Astrocyte (in vitro differentiated cells and primary cell): ENCODE results near the gene MDM2. TPM values are rescaled to one million over a fixed set of nuclear protein-coding genes. Genes with fewer than 3 reads are reported as not detected.

ENCODE experiments used
- DNase-seq: peaks from one replicate; pipeline ENCODE4 v3.0.0-alpha.2; 2010; ENCODE audit warnings: low read depth
- FAIRE-seq: peaks from 2 replicates; lab custom pipeline; 2011; peaks lifted over from hg19 to GRCh38; lab: Jason Lieb, UNC
- H2AFZ ChIP-seq: 2 replicates; pipeline ENCODE4 v1.6.0; 2012; ENCODE audit warnings: low read depth, low read length, inconsistent platforms
- H3K27ac ChIP-seq: 2 replicates; pipeline ENCODE4 v1.5.1; 2011; ENCODE audit warnings: low read depth, low read length, inconsistent platforms
- H3K27me3 ChIP-seq: 2 replicates; pipeline ENCODE4 v1.6.0; 2011; ENCODE audit warnings: low read length, inconsistent platforms; ENCODE audit not compliant: insufficient read depth
- H3K36me3 ChIP-seq: 2 replicates; pipeline ENCODE4 v1.5.1; 2011; ENCODE audit warnings: low read length, inconsistent platforms; ENCODE audit not compliant: insufficient read depth
- H3K4me1 ChIP-seq: 2 replicates; pipeline ENCODE4 v1.5.1; 2011; ENCODE audit warnings: low read length, inconsistent platforms; ENCODE audit not compliant: insufficient read depth
- H3K4me2 ChIP-seq: 2 replicates; pipeline ENCODE4 v1.6.0; 2012; ENCODE audit warnings: low read length, inconsistent platforms
- H3K4me3 ChIP-seq: 2 replicates; pipeline ENCODE4 v1.5.1; 2011; ENCODE audit warnings: low read depth, mild to moderate bottlenecking, low read length, inconsistent platforms; ENCODE audit not compliant: insufficient read depth
- H3K79me2 ChIP-seq: 2 replicates; pipeline ENCODE4 v1.6.0; 2012; ENCODE audit warnings: mild to moderate bottlenecking, low read length, inconsistent platforms; ENCODE audit not compliant: insufficient read depth
- H3K9ac ChIP-seq: 2 replicates; pipeline ENCODE4 v1.6.0; 2012; ENCODE audit warnings: mild to moderate bottlenecking, low read length, inconsistent platforms
- H3K9me3 ChIP-seq: 2 replicates; pipeline ENCODE4 v1.5.1; 2012; ENCODE audit warnings: low read depth, mild to moderate bottlenecking, low read length, inconsistent platforms; ENCODE audit not compliant: insufficient read depth
- H4K20me1 ChIP-seq: 2 replicates; pipeline ENCODE4 v1.6.0; 2012; ENCODE audit warnings: low read length, inconsistent platforms; ENCODE audit not compliant: insufficient read depth
- H3K27ac Mint-ChIP-seq: one replicate; pipeline ENCODE4 v1.8.0; 2021; ENCODE audit warnings: mild to moderate bottlenecking, mixed read lengths; ENCODE audit not compliant: unreplicated experiment
- H3K27me3 Mint-ChIP-seq: one replicate; pipeline ENCODE4 v1.8.0; 2021; ENCODE audit warnings: low read depth, mixed read lengths; ENCODE audit not compliant: unreplicated experiment
- H3K36me3 Mint-ChIP-seq: one replicate; pipeline ENCODE4 v1.8.0; 2021; ENCODE audit warnings: low read depth, mixed read lengths; ENCODE audit not compliant: unreplicated experiment
- H3K4me1 Mint-ChIP-seq: one replicate; pipeline ENCODE4 v1.8.0; 2021; ENCODE audit warnings: low read depth, mixed read lengths; ENCODE audit not compliant: unreplicated experiment
- H3K4me3 Mint-ChIP-seq: one replicate; pipeline ENCODE4 v1.8.0; 2021; ENCODE audit warnings: mild to moderate bottlenecking, moderate library complexity, mixed read lengths; ENCODE audit not compliant: unreplicated experiment
- H3K9me3 Mint-ChIP-seq: one replicate; pipeline ENCODE4 v1.8.0; 2021; ENCODE audit warnings: mild to moderate bottlenecking, mixed read lengths; ENCODE audit not compliant: unreplicated experiment
- CTCF ChIP-seq: IDR thresholded peaks from 2 replicates; pipeline ENCODE4 v1.5.1; 2011; ENCODE audit warnings: low read depth, mild to moderate bottlenecking, inconsistent platforms, low read length, moderate library complexity; ENCODE audit not compliant: insufficient read depth
- EZH2 ChIP-seq: IDR thresholded peaks from 2 replicates; pipeline ENCODE4 v1.6.1; 2012; ENCODE audit warnings: mild to moderate bottlenecking, low read length, inconsistent platforms; ENCODE audit not compliant: insufficient read depth
- total RNA-seq: library from RNA; stranded (reverse); gene quantifications from 2 replicates; pipeline ENCODE4 v1.2.1, GENCODE V29; 2021

MDM2 gene
- total RNA-seq, 1 donor from 2014 or later = 828 TPM

DNA sequence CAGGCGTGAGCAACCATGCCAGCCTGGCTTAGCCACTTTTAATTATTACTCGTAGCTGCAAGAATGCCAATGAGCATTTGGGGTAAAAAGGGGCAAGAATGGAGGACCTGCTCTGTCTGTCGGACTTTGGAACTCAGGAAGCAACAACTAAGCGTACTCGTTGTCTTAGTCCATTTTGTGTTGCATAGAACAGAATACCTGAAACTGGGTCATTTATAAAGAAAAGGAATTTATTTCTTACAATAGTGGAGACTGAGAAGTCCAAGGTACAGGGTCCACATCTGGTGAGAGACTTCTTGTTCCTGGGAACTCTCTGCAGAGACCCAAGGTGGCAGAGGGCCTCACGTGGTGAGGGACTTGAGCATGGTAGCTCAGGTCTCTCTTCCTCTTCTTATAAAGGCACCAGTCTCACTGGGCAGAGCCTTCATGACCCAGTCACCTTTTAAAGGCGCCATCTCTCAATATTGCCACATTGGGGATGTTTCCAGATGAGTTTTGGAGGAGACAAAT, 32.8 kb upstream of the MDM2 start:
- Histone ChIP-seq H3K9ac (no peak overlapping the region), H3K9me3 (no peaks in the 10 kb centered on the region), H2AFZ (no peak overlapping the region), H3K4me2 (no peak overlapping the region), H4K20me1 (no peaks in the 10 kb centered on the region), H3K27ac (no peak overlapping the region), H3K4me1 (no peaks in the 10 kb centered on the region), H3K4me3 (no peak overlapping the region), H3K36me3 (no peaks in the 10 kb centered on the region), H3K79me2 (no peaks in the 10 kb centered on the region), H3K27me3 (no peaks in the 10 kb centered on the region)
- Mint-ChIP-seq H3K36me3 (peaks cover 2% of the 10 kb centered on the region), H3K4me3 (no peak overlapping the region), H3K27me3 (no peaks in the 10 kb centered on the region), H3K27ac (no peak overlapping the region), H3K4me1 (peaks cover 3% of the 10 kb centered on the region), H3K9me3 (no peaks in the 10 kb centered on the region)
- no peak for TF ChIP-seq EZH2
- TF ChIP-seq CTCF = no peak
- no peak for FAIRE-seq
- no peak for DNase-seq

DNA sequence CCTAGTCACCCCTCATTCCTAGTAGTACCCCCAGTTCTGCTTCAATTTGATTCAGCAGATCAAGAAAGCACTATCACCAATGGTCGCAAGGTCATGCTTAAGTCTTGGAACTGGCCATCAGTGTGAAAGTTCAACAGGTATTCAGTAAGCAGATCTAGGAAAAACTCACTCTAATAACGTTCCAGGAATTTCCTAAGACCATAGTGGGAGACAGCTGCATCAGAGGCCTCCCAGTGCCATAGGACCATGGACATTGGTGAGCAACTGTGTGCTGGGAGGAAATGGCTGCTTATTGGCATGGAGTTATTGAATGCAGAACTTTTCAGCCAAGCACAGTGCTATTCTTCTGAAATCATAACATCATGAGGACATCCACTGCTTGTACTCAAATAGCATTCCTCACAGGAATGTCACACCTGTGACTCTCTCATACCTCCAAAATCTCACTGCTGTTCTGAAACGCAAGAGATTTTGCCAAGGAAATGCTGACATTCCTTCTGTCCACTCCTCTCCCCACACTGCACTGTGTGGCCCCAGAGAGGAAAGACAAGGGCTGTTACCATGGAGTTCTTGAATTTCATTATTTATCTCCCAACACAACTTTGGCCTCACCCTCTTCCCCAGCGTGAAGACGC, 30.9 kb upstream of the MDM2 start:
- FAIRE-seq = no peak
- H3K4me1 Mint-ChIP-seq = peaks cover 17% of the 10 kb centered on the region
- no peaks in the 10 kb centered on the region for H3K9me3 Mint-ChIP-seq

More for the DNA sequence above, 30.9 kb upstream of the MDM2 start:
- Histone ChIP-seq H3K9ac (no peak overlapping the region), H3K4me3 (no peak overlapping the region), H3K27me3 (no peaks in the 10 kb centered on the region), H3K36me3 (no peaks in the 10 kb centered on the region), H2AFZ (no peak overlapping the region), H3K4me1 (no peaks in the 10 kb centered on the region), H3K4me2 (no peak overlapping the region), H3K27ac (no peak overlapping the region), H3K9me3 (no peaks in the 10 kb centered on the region), H4K20me1 (no peaks in the 10 kb centered on the region), H3K79me2 (no peaks in the 10 kb centered on the region)
- Mint-ChIP-seq H3K27ac (no peak overlapping the region), H3K36me3 (peaks cover 2% of the 10 kb centered on the region), H3K4me3 (no peak overlapping the region), H3K27me3 (no peaks in the 10 kb centered on the region)
- TF ChIP-seq CTCF (no peak), EZH2 (no peak)
- no peak for DNase-seq
